ENCODE results near the gene ZC3H4. TPM values are rescaled to one million over a fixed set of nuclear protein-coding genes. Genes with fewer than 3 reads are reported as not detected.

Gene ZC3H4
- total RNA-seq, 1 experiment from 2014 or later = 45.1 TPM

GRCh38 chr19:47024502-47024901 is 89.1 kb downstream of the ZC3H4 start (continued):
- TF ChIP-seq ZBTB33 (IDR thresholded peaks at IDR 0.05; ENCODE audit: extremely low read depth, insufficient replicate concordance, low read length) = no peak
- TF ChIP-seq ELF1 (IDR thresholded peaks at IDR 0.05; ENCODE audit: borderline replicate concordance, low read depth) = no peak
- TF ChIP-seq TCF7L2 (IDR thresholded peaks at IDR 0.05; ENCODE audit: borderline replicate concordance, extremely low read depth, insufficient read depth, insufficient read length) = no peak

GRCh38 chr19:47023448-47023794 is 90.2 kb downstream of the ZC3H4 start:
- ChIA-PET RAD21 (ENCODE audit: low non-redundant PET in 1 of 2, low total read pairs in 2 of 2, uncharacterized antibody in 2 of 2, unreplicated experiment in 2 of 2) (no interaction called here), POLR2A (no interaction called here), CTCF (no interaction called here)
- Histone ChIP-seq H3K9ac (ENCODE audit: low read length) (no peak overlapping the region), H3K4me1 (ENCODE audit: control insufficient read depth in 1 of 2, insufficient read depth in 2 of 2, low read length in 2 of 2) (peaks cover 3 to 15% of the 10 kb centered on the region in 2 experiments; a peak in 3 of 4 replicates), H3K4me3 (replicated peaks in 1 of 2; ENCODE audit: low read depth in 1 of 2, low read length in 2 of 2) (no peak overlapping the region), H3K9me3 (ENCODE audit: control insufficient read depth in 1 of 2, insufficient read depth in 1 of 2, low read depth in 1 of 2, low read length in 2 of 2) (no peaks in the 10 kb centered on the region), H3K9me2 (ENCODE audit: insufficient read depth) (no peaks in the 10 kb centered on the region), H3K36me3 (ENCODE audit: control insufficient read depth in 1 of 2, insufficient read depth in 2 of 2, low read length in 2 of 2) (no peaks in the 10 kb centered on the region), H3K27ac (ENCODE audit: low read depth, low read length) (no peak overlapping the region), H3K79me2 (ENCODE audit: insufficient read depth, low read length) (no peaks in the 10 kb centered on the region), H4K20me1 (ENCODE audit: insufficient read depth) (no peaks in the 10 kb centered on the region), H3K27me3 (ENCODE audit: insufficient read depth, low read length) (no peaks in the 10 kb centered on the region), H3K4me2 (ENCODE audit: low read length) (no peak overlapping the region), H2AFZ (ENCODE audit: low read depth, low read length, poor library complexity, severe bottlenecking) (no peak overlapping the region)
- DNase-seq (ENCODE audit: low read depth, low spot score) = no peak
- ATAC-seq = no peak
- intact Hi-C loops (cut with micrococcal nuclease) = no loop called here
- no TSS peak for BruUV-seq (replicated peaks)
- no peak for TF ChIP-seq ATF3 (IDR thresholded peaks at IDR 0.05)
- no peak for TF ChIP-seq ZFX (IDR thresholded peaks at IDR 0.05)
- no peak for TF ChIP-seq FOSL1 (IDR thresholded peaks at IDR 0.05; ENCODE audit: low read depth)
- no peak for TF ChIP-seq REST (IDR thresholded peaks at IDR 0.05; ENCODE audit: low read depth)
- TF ChIP-seq MAX (IDR thresholded peaks at IDR 0.05) = no peak
- TF ChIP-seq CEBPB (IDR thresholded peaks at IDR 0.05; ENCODE audit: low read depth) = no peak
- TF ChIP-seq SIN3A (IDR thresholded peaks at IDR 0.05; ENCODE audit: low read depth) = no peak
- TF ChIP-seq TCF7L2 (IDR thresholded peaks at IDR 0.05; ENCODE audit: borderline replicate concordance, extremely low read depth, insufficient read depth, insufficient read length) = no peak
- no peak for TF ChIP-seq POLR2AphosphoS5 (IDR thresholded peaks at IDR 0.05; ENCODE audit: low read depth, low read length)
- TF ChIP-seq JUND (IDR thresholded peaks at IDR 0.05) = no peak
- no peak for TF ChIP-seq CTCF (IDR thresholded peaks at IDR 0.05 in 2 of 3, conservative IDR thresholded peaks at IDR 0.05 in 1 of 3; ENCODE audit: borderline replicate concordance in 1 of 3, insufficient read depth in 1 of 3, low read depth in 2 of 3, low read length in 2 of 3)
- TF ChIP-seq EGR1 (IDR thresholded peaks at IDR 0.05; ENCODE audit: low read depth) = no peak
- no peak for TF ChIP-seq ZNF274 (IDR thresholded peaks at IDR 0.05; ENCODE audit: low read depth, low read length)
- no peak for TF ChIP-seq ZBTB33 (IDR thresholded peaks at IDR 0.05; ENCODE audit: extremely low read depth, insufficient replicate concordance, low read length)
